ENCODE results near the gene ATXN7L3.
"Not testable (repeated sequence)": the region's sequence is repeated elsewhere in the genome, so short reads cannot be mapped to it uniquely, and the experiment has no call there.

ATXN7L3 gene

DNA sequence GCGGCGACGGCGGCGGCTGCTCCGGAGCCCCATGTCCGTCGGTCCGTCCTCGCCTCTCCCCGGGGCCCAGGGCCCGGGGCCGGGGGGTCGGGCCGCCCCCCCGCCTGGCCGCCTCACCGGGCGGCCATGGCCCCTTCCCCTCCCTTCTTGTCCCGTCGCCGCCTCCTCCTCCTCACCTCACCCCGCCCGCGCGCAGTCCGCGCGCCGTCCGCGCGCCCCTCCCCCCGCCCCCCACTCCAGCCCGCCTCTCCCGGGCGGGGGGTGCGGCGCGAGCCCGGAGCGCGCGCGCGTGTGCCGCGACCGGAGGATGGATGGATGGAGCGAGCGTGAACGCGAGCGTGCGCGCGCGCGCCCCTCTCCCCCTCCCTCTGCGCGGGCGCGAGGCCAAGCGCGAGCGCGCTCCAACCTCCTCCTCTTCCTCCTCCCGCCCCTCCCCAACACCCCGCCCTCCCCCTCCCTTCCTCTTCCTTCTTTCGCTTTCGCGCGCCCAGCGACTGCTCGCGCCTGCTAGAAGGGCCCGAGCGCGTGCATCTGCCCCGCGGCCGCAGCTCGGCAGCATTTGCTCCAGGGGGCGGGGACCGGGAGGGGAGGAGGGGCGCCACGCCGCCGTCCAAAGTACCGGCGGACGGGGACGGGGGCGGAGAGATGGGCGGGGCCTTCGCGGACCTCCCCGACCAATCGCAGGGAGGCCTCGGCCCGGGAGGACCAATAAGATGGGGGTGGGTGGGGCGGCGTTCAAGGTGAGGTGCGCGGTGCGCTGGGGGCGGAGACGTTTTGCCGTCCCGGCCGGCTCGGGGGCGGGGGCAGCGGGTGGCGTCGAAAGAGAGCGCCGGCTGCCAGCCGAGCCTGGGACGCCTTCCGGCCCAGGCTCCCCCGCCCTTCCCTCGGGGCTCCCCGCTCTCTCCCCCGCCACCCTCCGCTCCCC lies at the start of gene ATXN7L3:
Gene ATXN7L3, minus strand, starts transcription at position 332 of the 925 bp plus-strand sequence. CDS start 1,814 bp downstream, outside the sequence.
- peak; percentile 100 for DNase-seq (ENCODE audit: low spot score)

DNA sequence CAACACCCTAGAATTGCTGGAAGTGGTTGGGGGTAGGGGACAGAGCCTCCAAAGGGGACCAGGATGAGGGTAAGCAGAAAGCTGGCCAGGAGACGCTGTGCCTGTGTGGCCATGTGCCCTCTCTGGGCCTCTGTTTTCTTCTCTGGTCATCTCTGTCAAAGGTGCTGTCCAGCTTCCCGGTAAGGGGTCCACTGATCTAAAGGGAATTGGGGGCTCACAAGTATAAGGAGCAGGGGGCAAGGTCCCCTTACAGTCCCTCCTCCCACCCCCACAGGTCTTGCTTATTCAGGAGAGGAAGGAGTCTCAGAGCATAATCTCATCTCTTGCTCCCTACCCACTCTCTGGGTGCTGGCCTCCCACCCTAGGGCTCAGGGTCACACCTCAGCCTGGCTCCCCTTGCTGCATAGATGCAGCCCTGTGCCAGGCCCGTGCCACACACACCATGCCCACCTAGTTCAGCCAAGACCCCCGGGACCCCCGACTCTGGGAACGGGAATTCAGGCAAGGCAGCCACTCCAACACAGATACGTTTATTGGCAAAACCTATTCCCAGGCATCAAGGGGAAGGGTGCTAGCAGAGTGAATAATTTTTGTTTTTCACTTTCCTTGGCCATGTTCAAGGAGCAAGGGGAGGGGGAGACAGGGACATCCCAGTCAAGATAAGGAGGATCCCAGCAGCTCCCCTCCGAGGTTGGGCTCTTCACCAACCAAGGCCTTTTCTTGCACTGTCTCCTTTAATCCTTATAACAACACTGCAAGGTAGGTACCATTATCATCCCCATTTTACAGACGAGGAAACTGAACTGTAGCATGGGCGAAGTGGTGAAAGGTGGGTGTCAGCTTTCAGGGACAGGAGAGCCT lies 48.4 kb upstream of the ATXN7L3 start:
- no peak for DNase-seq (ENCODE audit: low spot score)

DNA sequence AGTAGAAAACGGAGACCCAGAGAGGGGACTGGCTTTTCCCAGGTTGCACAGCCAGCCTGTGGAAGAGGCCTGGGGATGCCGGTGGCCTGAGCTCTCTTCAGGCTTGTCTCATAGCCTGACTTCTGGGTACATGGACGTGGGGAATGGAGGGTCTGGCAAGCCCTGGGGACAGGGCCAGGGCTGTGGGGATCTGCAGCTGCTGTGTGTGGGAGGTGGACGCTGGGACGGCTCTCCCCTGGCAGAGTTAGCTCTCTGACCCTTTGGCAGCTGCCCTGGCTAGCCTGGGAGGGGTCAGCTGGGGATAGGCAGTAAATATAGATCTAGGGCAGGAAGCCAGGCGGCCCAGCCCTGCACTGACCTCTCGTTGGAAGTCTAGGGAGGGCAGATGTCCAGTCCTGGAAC lies 47.8 kb upstream of the ATXN7L3 start:
- DNase-seq (ENCODE audit: low spot score) = no peak

DNA sequence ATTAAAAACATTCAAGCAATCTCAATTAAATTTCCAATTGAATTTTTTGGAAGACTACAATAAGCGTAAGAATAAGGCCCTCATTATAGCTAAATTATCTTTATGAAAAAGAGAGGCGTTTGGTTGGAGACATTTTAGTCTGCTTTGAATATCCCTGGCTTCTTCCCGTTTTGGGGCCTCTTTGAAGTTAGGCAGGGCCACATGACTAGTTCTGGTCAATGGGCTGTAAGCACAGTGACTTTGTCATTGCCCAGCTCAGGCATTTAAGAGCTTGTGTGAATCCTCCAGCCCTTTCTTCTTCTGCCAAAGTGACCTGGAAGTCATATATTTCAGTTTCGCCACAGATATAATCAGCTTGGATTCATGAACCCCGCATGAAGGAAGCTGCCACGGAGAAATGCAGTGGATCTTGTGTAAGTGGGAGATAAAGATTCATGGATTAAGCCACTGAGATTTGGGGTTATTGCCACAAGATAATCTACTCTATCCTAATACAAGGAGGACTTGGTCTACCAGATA lies 41.5 kb upstream of the ATXN7L3 start:
- no peak for DNase-seq (ENCODE audit: low spot score)

GRCh38 chr17:44237886-44238285 lies 38.2 kb upstream of the ATXN7L3 start:
- DNase-seq (ENCODE audit: low spot score) = not testable (repeated sequence)

DNA sequence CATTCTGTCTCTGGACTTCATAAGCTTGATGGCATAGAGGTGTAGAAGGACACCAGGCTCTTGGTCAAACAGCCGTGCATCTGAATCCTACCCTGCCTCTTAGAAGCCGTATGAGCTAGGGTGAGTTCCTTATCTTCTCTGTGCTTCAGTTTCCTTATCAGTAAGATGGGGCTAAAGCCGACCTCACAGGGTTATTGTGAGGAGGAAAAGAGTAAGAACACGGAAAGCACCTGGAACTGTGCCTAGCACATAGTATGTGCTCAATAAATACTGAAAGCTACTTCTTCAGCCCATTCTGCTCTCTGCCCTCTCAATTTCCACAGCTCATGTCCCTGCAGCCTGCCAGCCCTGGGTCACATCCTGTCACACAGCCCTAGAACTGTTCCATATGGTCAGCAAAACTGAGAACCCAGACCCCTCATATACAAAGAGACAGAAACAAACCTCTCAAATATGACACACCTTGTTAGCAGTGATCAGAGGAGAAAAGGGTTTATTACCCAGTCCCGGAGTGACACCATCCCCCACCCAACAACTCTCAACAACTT lies 36.8 kb upstream of the ATXN7L3 start:
- no peak for DNase-seq (ENCODE audit: low spot score)

DNA sequence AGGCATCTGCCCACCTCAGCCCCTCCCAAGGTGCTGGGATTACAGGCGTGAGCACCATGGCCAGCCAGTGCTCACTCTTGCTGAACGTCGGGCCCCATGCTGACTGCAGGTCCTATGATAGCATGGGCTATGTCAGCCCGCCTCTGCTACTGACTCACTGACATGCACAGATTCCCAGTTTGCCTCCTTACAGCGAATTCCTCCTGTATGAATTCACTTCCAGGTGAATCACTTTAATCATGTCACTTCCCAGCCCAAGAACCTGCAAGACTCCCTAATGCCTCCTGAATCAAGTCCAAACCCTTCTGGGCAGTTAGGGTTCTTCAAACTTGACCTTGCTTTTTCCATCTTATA lies 35.9 kb upstream of the ATXN7L3 start:
- no peak for DNase-seq (ENCODE audit: low spot score)

GRCh38 chr17:44233582-44233981 lies 33.9 kb upstream of the ATXN7L3 start:
- DNase-seq (ENCODE audit: low spot score) = no peak

GRCh38 chr17:44232061-44232460 lies 32.4 kb upstream of the ATXN7L3 start:
- no peak for DNase-seq (ENCODE audit: low spot score)

DNA sequence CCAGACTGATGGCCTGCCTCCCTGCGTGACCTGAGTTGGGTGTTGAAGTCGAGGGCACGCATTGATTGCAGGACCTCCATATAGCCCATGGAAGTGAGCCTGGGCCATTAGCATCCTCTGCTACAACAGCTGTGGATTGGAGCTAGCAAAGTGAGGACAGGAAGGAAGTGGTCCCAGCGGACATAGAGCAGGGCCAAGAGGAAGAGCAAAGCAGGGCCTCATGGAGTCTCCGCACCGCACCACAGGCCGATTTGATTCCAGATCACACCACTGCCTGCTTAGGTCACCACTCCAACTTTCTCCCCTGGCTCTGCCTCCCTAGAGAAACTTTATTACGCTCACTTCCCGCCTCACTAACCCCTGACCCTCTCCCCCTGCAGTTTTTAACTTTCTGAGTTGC lies 30.5 kb upstream of the ATXN7L3 start:
- no peak for DNase-seq (ENCODE audit: low spot score)

- DNase-seq (ENCODE audit: low spot score) = no peak
Measured at GRCh38 chr17:44229090-44229489, 29.4 kb upstream of the ATXN7L3 start.

- no peak for DNase-seq (ENCODE audit: low spot score)
Measured at GRCh38 chr17:44223541-44224071, 23.9 kb upstream of the ATXN7L3 start.

DNA sequence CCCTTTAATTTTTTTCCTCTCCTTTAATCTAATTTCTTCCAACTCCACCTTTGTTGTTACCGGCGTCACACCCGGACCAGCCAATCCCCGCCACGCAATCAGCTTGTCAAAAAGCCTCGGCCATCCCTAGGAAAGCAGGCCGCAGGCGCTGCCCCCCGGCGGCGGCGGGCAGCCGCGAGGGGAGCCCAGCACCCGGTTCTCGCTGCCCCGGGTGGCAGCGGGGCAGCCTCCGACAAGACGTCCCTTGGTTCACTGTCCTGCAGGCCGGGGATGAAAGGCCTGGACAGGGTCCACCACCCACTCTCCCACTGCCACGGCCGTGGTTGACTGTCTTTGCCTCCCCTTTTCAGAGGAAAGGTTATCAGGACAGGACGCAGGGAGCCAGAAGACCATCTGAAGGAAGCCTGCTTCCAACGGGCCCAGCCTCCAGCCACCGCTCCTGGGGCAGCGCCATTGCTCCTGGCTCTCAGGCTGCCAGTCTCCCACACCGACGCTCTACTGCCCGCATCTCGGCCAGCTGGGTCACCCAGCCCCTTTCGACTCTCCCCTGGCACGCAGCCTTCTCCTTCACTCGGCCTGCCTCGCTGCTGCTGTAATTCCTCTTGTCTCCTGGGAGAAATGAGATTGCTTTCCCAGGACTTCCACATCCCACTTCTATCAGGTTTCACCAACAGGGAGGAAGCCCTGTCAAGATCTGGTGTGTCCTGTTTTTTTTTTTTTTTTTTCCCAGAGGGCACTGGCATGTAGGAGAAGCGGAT lies 22.6 kb upstream of the ATXN7L3 start:
- DNase-seq (ENCODE audit: low spot score) = peak; percentile 83

DNA sequence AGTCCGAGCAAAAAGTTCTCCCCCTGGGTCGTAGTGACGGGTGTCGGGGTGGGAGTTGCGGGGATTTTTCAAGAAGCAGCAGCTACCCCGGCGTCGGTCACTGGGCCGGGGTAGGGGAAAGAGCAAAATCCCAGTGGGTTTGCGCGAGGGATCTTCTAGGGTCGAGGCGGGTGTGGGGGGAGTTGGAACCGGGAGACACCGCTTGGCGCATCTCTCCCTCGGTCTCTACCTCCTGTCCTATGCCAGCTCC lies 22.1 kb upstream of the ATXN7L3 start:
- DNase-seq (ENCODE audit: low spot score) = peak; percentile 25

DNA sequence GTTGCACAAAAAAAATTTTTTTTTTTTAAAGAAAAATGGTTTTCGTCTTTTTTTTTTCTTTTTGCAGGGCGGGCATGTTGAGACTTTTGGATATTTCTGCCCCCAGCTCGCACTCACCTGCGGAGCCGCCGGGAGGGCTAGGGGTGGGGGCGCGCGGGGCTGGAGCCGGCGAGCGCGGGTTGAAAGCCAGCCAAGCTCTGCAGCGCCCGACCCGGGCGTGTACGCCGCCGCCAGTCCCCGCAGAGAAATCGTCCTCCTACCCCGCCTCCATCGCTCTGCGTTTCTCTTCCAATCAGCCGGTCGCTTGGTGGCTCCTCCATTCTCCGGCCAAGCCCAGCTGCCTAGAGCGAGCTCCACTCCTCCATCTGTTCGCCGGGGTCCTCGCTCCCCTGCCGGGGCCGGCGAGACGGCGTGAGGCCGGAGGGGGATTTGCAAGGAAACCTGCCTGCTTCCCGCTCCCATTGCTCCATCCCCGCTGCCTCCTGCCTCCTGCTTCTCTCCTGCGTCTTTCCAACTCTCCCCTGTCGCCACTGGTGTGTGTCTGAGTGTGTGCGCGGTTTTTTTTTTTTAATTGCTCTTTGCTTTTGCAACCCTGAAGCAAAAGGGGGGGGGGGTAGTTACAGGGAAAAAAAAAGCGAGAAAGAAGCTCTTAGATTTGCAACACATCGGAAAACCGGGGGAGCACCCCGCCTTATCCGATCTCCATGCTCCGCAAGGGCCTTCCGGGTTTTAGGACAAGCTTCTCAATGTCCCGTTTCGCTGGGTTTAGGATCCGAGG lies 21.6 kb upstream of the ATXN7L3 start:
- peak; percentile 82 for DNase-seq (ENCODE audit: low spot score)

GRCh38 chr17:44220213-44221083 lies 20.8 kb upstream of the ATXN7L3 start:
- DNase-seq (ENCODE audit: low spot score) = peak; percentile 63

- peak; percentile 52 for DNase-seq (ENCODE audit: low spot score)
Measured at GRCh38 chr17:44219616-44220212, 20.0 kb upstream of the ATXN7L3 start, which contains the start of gene UBTF. Gene UBTF (minus strand): TSS chr17:44219675. CDS start chr17:44218229, 1,446 bp downstream.

- peak; percentile 81 for DNase-seq (ENCODE audit: low spot score)
Measured at GRCh38 chr17:44219108-44219615, 19.5 kb upstream of the ATXN7L3 start.

All from hepatic stellate cell (primary cell).